ENCODE data around the gene CCDC195.

Gene CCDC195, protein sequence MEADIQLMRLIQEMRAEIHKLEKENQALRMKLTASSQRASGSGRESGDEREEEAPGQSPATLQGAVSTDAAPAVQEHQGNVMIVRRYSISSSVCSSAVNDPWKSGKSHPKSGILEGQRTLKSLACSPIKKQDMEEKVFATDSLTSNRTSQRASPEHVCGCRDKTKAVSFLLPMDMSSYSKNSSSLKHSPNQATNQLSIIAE

DNA sequence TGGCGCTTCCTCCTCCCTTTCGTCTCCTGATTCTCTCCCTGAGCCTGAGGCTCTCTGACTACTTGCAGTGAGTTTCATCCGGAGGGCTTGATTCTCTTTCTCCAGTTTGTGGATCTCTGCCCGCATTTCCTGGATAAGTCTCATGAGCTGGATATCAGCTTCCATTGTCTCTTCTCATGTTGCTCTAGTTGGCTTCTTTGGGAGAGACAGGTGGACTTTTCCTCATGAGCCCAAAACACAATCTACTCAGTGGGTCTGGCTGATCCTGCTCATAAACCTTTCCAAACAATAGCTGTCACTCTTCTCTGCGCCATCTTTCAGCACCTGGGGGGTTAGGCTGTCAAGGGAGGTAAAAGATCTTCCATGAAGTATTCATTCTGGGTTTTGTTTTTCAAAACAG lies at the start of gene CCDC195:
Gene CCDC195, minus strand, starts transcription at position 165 of the 400 bp plus-strand sequence. Its CDS starts 0 bp downstream, at position 165.
- Histone ChIP-seq H3K27ac (no peak within 1 kb of the TSS), H3K4me3 (no peak within 1 kb of the TSS), H3K36me3 (ENCODE audit: insufficient read depth, low read length) (no peaks in the 10 kb centered on the region), H3K9ac (ENCODE audit: insufficient read length) (no peak within 1 kb of the TSS), H3K9me3 (ENCODE audit: low read depth, low read length) (no peaks in the 10 kb centered on the region)
- no peak for TF ChIP-seq POLR2AphosphoS5 (IDR thresholded peaks at IDR 0.05; ENCODE audit: borderline replicate concordance, low read depth, low read length)
- no peak for TF ChIP-seq FOXP2 (optimal IDR thresholded peaks at IDR 0.05; ENCODE audit: control extremely low read depth, extremely low read length, insufficient read depth)
- TF ChIP-seq EZH2 (IDR thresholded peaks at IDR 0.05): no peak
- DNase-seq (ENCODE audit: low read depth, low spot score): no peak

DNA sequence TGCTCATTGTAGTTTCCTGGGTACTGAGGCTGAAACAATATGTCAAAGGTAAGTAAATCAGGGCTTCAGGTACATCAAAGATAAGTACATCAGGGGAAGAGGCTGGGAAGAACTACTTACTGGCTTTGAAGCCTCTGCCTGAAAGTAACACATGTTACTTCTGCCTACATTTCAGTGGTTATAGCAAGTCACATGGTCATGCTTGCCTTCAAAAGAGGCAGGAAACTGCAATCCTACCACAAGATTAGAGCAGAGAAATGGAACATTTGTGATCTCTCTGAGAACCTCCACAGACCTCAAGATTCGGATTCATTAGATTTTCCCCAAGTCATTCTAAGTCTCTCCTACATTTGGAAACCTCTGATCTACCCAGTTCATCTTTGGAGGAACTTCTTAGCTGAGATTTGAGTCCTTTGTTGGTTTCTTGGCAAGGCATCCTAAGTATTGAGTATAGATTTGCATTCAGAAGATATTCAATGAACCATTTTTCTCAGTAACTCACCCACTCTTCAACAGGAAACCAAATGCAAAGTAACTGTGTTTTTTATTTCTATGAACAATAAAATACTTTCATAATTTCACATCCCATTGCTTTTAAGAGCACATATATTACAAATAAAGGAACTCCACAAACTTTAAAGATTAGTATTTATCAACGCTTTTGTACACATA lies 48.5 kb upstream of the CCDC195 start:
- Histone ChIP-seq H3K9ac (ENCODE audit: insufficient read length) (no peak overlapping the region), H3K27ac (no peak overlapping the region), H3K4me3 (no peak overlapping the region), H3K36me3 (ENCODE audit: insufficient read depth, low read length) (no peaks in the 10 kb centered on the region; the same call in 1 of the 2 replicates), H3K9me3 (ENCODE audit: low read depth, low read length) (no peaks in the 10 kb centered on the region)
- no peak for DNase-seq (ENCODE audit: low read depth, low spot score)
- TF ChIP-seq POLR2AphosphoS5 (IDR thresholded peaks at IDR 0.05; ENCODE audit: borderline replicate concordance, low read depth, low read length) (no peak), FOXP2 (optimal IDR thresholded peaks at IDR 0.05; ENCODE audit: control extremely low read depth, extremely low read length, insufficient read depth) (no peak), EZH2 (IDR thresholded peaks at IDR 0.05) (no peak)

DNA sequence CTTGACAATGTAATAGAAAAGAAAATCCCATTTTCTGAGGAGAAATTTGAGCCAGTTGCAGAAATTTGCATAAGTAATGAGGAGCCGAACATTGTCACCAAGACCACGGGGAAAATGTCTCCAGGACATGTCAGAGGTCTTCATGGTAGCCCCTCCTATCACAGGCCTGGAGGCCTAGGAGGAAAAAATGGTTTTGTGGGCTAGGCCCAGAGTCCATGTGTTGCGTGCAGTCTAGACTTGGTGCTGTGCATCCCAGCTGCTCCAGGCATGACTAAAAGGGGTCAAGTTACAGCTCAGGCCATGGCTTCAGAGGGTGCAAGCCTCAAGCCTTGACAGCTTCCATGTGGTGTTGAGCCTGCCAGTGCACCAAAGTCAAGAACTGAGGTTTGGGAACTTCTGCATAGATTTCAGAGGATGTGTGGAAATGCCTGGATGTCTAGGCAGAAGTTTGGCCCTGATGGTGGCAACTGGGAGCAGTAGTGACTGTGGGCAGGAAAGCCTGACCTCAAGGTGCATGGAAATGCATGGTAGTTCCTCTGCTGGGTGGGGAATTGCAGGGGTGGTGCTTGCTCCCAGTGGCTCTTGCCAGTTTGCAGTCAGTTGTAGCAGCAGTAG lies 41.9 kb upstream of the CCDC195 start:
- Histone ChIP-seq H3K36me3 (ENCODE audit: insufficient read depth, low read length) (no peaks in the 10 kb centered on the region; the same call in 1 of the 2 replicates), H3K4me3 (no peak overlapping the region), H3K9ac (ENCODE audit: insufficient read length) (no peak overlapping the region), H3K9me3 (ENCODE audit: low read depth, low read length) (no peaks in the 10 kb centered on the region), H3K27ac (no peak overlapping the region)
- no peak for TF ChIP-seq POLR2AphosphoS5 (IDR thresholded peaks at IDR 0.05; ENCODE audit: borderline replicate concordance, low read depth, low read length)
- no peak for TF ChIP-seq EZH2 (IDR thresholded peaks at IDR 0.05)
- TF ChIP-seq FOXP2 (optimal IDR thresholded peaks at IDR 0.05; ENCODE audit: control extremely low read depth, extremely low read length, insufficient read depth): no peak
- DNase-seq (ENCODE audit: low read depth, low spot score): no peak

DNA sequence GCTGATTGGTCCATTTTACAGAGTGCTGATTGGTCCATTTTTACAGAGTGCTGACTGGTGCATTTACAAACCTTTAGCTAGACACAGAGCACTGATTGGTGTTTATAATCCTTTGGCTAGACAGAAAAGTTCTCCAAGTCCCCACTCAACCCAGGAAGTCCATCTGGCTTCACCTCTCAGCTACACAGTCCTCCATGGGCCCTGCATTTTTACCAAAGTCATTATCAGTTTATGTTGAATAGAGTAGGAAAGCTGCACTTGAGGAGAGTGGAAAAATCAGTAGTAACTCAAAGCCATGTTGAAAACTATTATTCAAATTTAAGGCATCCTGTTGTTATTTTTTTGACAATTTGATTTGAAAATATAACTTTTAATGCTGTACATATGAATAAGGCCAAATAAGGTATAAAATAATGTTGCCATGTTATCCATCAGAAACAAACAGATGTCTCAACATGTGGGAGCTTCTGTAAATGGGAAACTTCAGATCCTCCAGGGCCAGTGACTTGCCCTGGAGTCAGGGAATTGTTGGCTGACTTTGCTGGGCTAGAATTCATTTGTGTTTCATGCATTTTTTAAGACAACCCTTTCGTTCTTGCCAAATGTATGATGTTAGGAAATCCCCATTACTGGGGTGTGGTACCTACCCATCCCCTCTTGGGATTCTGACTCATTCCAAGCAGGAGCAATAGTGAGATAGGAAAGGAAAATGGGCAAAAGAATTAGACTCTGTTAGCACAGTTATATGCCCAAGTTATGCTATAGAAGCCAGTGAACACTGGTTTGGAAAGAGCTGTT lies 37.8 kb upstream of the CCDC195 start:
- Histone ChIP-seq H3K27ac (no peak overlapping the region), H3K9ac (ENCODE audit: insufficient read length) (no peak overlapping the region), H3K4me3 (no peak overlapping the region), H3K9me3 (ENCODE audit: low read depth, low read length) (no peaks in the 10 kb centered on the region), H3K36me3 (ENCODE audit: insufficient read depth, low read length) (no peaks in the 10 kb centered on the region; the same call in 1 of the 2 replicates)
- no peak for DNase-seq (ENCODE audit: low read depth, low spot score)
- TF ChIP-seq EZH2 (IDR thresholded peaks at IDR 0.05) (no peak), FOXP2 (optimal IDR thresholded peaks at IDR 0.05; ENCODE audit: control extremely low read depth, extremely low read length, insufficient read depth) (no peak), POLR2AphosphoS5 (IDR thresholded peaks at IDR 0.05; ENCODE audit: borderline replicate concordance, low read depth, low read length) (no peak)

DNA sequence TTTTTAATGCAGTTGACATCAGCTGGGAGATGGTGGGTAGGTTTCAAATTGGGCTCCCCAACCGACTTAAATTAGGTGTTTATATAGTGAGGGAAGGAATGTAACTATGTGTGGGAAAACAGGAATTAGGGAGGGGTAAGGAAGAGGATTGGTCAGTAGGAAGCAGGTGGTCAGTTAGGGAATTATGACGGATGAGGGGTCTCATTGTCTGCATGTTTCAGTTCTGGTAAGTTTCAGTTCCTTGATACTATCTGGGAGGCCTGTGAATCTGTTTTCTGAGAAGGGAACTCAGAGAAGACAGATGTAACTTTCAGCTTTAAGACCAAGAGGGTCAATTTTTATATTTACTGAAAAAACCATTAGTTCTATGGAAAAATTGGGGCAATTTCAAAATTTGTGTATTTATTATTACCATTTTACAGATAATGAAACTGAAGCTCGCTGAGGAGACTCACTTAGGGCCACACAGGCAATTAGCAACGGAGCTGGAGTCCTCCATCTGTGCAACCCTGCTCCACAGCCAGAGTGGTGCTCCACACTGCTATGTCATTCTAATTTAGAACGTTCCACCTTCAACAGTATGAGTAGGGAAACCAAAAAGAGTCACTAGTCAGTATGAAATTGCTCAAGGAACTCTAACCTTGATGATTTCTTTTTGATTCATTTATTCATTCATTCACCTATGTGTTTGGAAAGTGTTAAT lies 36.0 kb upstream of the CCDC195 start:
- no peaks in the 10 kb centered on the region for H3K9me3 ChIP-seq (ENCODE audit: low read depth, low read length)
- H3K9ac ChIP-seq (ENCODE audit: insufficient read length): no peak overlapping the region
- TF ChIP-seq POLR2AphosphoS5 (IDR thresholded peaks at IDR 0.05; ENCODE audit: borderline replicate concordance, low read depth, low read length) (no peak), FOXP2 (optimal IDR thresholded peaks at IDR 0.05; ENCODE audit: control extremely low read depth, extremely low read length, insufficient read depth) (no peak), EZH2 (IDR thresholded peaks at IDR 0.05) (no peak)
- H3K4me3 ChIP-seq: no peak overlapping the region
- H3K27ac ChIP-seq: no peak overlapping the region
- no peak for DNase-seq (ENCODE audit: low read depth, low spot score)
- no peaks in the 10 kb centered on the region for H3K36me3 ChIP-seq (ENCODE audit: insufficient read depth, low read length)

DNA sequence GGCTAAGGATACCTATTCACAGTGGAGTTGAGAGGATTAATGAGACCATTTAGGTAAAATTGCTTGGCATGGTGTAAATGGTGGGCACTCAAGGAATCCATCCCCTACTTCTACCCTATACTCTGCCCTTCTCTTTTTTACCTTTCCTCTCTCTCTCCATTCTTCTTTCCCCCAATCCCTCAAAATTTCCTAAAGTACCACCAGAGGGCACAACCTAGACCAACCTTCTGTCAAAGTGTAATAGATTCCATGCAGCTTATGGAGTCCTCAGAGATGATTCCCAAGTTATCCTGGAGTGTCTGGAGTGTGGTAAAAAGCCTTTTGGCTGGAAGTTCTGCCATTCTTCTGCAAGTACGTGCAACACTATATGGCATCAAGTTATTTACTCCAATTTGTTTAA lies 33.0 kb upstream of the CCDC195 start:
- DNase-seq (ENCODE audit: low read depth, low spot score): no peak
- Histone ChIP-seq H3K4me3 (no peak overlapping the region), H3K36me3 (ENCODE audit: insufficient read depth, low read length) (no peaks in the 10 kb centered on the region), H3K9ac (ENCODE audit: insufficient read length) (no peak overlapping the region), H3K27ac (no peak overlapping the region), H3K9me3 (ENCODE audit: low read depth, low read length) (no peaks in the 10 kb centered on the region)
- TF ChIP-seq EZH2 (IDR thresholded peaks at IDR 0.05): no peak

DNA sequence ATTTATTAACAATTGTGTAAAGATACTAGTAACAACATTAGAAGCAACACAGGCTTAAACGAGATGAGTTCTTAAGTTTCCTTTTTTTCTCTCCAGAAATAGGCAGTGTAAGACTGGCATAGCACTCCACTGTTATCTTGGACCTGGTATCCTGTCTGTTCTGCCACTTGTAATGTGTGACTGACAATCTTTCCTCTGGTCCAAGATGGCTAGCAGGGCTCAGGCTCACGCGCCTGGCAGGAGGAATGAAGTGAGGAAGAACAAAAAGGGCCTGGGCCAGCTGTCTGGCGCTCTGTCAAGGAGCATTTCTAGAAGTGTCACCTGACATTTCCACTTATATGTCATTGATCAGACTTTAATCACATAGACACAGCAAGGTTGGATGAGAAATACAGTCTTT lies 31.6 kb upstream of the CCDC195 start:
- Histone ChIP-seq H3K9me3 (ENCODE audit: low read depth, low read length) (no peaks in the 10 kb centered on the region), H3K36me3 (ENCODE audit: insufficient read depth, low read length) (no peaks in the 10 kb centered on the region), H3K27ac (no peak overlapping the region), H3K9ac (ENCODE audit: insufficient read length) (no peak overlapping the region), H3K4me3 (no peak overlapping the region)
- no peak for DNase-seq (ENCODE audit: low read depth, low spot score)
- TF ChIP-seq EZH2 (IDR thresholded peaks at IDR 0.05): no peak
- TF ChIP-seq POLR2AphosphoS5 (IDR thresholded peaks at IDR 0.05; ENCODE audit: borderline replicate concordance, low read depth, low read length): no peak
- no peak for TF ChIP-seq FOXP2 (optimal IDR thresholded peaks at IDR 0.05; ENCODE audit: control extremely low read depth, extremely low read length, insufficient read depth)

Measured in SK-N-MC (cell line).